ENCODE results near the gene DPYD.

DPYD gene

GRCh38 chr1:97837161-97837560 is 83.7 kb downstream of the DPYD start:
- DNase-seq, result no peak

- DNase-seq, result no peak
These were observed 85.9 kb downstream of the DPYD start for GRCh38 chr1:97834899-97835298.

- DNase-seq, result no peak
These were observed 87.0 kb downstream of the DPYD start for GRCh38 chr1:97833881-97834280.

GRCh38 chr1:97832481-97832880 is 88.4 kb downstream of the DPYD start:
- no peak for DNase-seq

GRCh38 chr1:97827887-97828286 is 92.9 kb downstream of the DPYD start:
- no peak for DNase-seq

- no peak for DNase-seq
These were observed 94.0 kb downstream of the DPYD start for GRCh38 chr1:97826820-97827219.

GRCh38 chr1:97824624-97825023 is 96.2 kb downstream of the DPYD start:
- DNase-seq, result no peak

GRCh38 chr1:97824200-97824599 is 96.6 kb downstream of the DPYD start:
- no peak for DNase-seq

- DNase-seq, result peak; percentile 55
These were observed 100.2 kb downstream of the DPYD start for GRCh38 chr1:97820470-97821188.

GRCh38 chr1:97816927-97817326 is 103.9 kb downstream of the DPYD start:
- DNase-seq, result no peak

GRCh38 chr1:97814804-97815203 is 106.0 kb downstream of the DPYD start:
- no peak for DNase-seq

GRCh38 chr1:97814121-97814520 is 106.7 kb downstream of the DPYD start:
- peak; percentile 84 for DNase-seq

- DNase-seq, result no peak
These were observed 108.8 kb downstream of the DPYD start for GRCh38 chr1:97812076-97812475.

- DNase-seq, result peak; percentile 27
These were observed 113.8 kb downstream of the DPYD start for GRCh38 chr1:97806996-97807520.

GRCh38 chr1:97806326-97806725 is 114.5 kb downstream of the DPYD start:
- peak; percentile 58 for DNase-seq

GRCh38 chr1:97805093-97805492 is 115.7 kb downstream of the DPYD start:
- DNase-seq, result no peak

- DNase-seq, result no peak
These were observed 117.8 kb downstream of the DPYD start for GRCh38 chr1:97803026-97803425.

- DNase-seq, result no peak
These were observed 118.8 kb downstream of the DPYD start for GRCh38 chr1:97802011-97802410.

- DNase-seq, result peak; percentile 48
These were observed 123.2 kb downstream of the DPYD start for GRCh38 chr1:97797403-97798183.

GRCh38 chr1:97796711-97797110 is 124.1 kb downstream of the DPYD start:
- no peak for DNase-seq

GRCh38 chr1:97792655-97793054 is 128.2 kb downstream of the DPYD start:
- no peak for DNase-seq

GRCh38 chr1:97791251-97791650 is 129.6 kb downstream of the DPYD start:
- no peak for DNase-seq

- DNase-seq, result no peak
These were observed 133.6 kb downstream of the DPYD start for GRCh38 chr1:97787231-97787630.

- no peak for DNase-seq
These were observed 136.2 kb downstream of the DPYD start for GRCh38 chr1:97784661-97785060.

Data from HCEC 1CT (cell line).